OCI-LY7 (cell line): ENCODE measurements around the gene CDKAL1. TPM values are rescaled to one million over a fixed set of nuclear protein-coding genes. Genes with fewer than 3 reads are reported as not detected.
"Not testable (repeated sequence)": the region's sequence is repeated elsewhere in the genome, so short reads cannot be mapped to it uniquely, and the experiment has no call there.

Experiments used
- BruUV-seq: library from RNA; stranded (reverse); fragments of 400-500 nt; replicated peaks from 2 replicates; lab custom pipeline; 2021; lab: Mats Ljungman, UMichigan
- CTCF ChIA-PET: fragments of 300-600 bp; sonication (Branson Sonifier 250); formaldehyde crosslinking; loops from one replicate; lab custom pipeline; 2022; ENCODE audit warnings: antibody characterized with exemption; ENCODE audit not compliant: unreplicated experiment; lab: Charles Lee
- POLR2A ChIA-PET: fragments of 300-600 bp; sonication (Branson Sonifier 250); formaldehyde crosslinking; loops from one replicate; lab custom pipeline; 2022; ENCODE audit warnings: antibody characterized with exemption; lab: Charles Lee
- DNase-seq: peaks from one replicate; pipeline ENCODE4 v3.0.0-alpha.2; 2015; ENCODE audit warnings: low spot score
- H2AFZ ChIP-seq: fragments of 200-600 bp; sonication (generic), shearing (Covaris generic); 2 replicates; pipeline ENCODE4 v1.6.1; 2014; ENCODE audit warnings: mild to moderate bottlenecking, antibody characterized with exemption, low read length, moderate library complexity
- H3K27ac ChIP-seq: fragments of 200-600 bp; sonication (generic); 2 replicates; pipeline ENCODE4 v1.5.1; 2014; ENCODE audit warnings: mixed run types, low read depth, mild to moderate bottlenecking, moderate library complexity, low read length, inconsistent platforms; ENCODE audit not compliant: poor library complexity, severe bottlenecking
- H3K36me3 ChIP-seq: fragments of 200-600 bp; sonication (generic); 2 replicates; pipeline ENCODE4 v1.6.1; 2014; ENCODE audit warnings: mild to moderate bottlenecking, antibody characterized with exemption, low read length, moderate library complexity, mixed read lengths; ENCODE audit not compliant: insufficient read depth
- H3K4me1 ChIP-seq: fragments of 200-600 bp; sonication (generic); 2 replicates; pipeline ENCODE4 v1.5.1; 2014; ENCODE audit warnings: mild to moderate bottlenecking, low read length; ENCODE audit not compliant: insufficient read depth, poor library complexity, severe bottlenecking
- H3K4me2 ChIP-seq: fragments of 200-600 bp; sonication (generic); 2 replicates; pipeline ENCODE4 v1.6.1; 2014; ENCODE audit warnings: mild to moderate bottlenecking, low read length
- H3K4me3 ChIP-seq: fragments of 200-600 bp; sonication (generic); 2 replicates; pipeline ENCODE4 v1.5.1; 2014; ENCODE audit warnings: mild to moderate bottlenecking, low read depth, low read length; ENCODE audit not compliant: poor library complexity, severe bottlenecking
- H3K79me2 ChIP-seq: fragments of 200-600 bp; sonication (generic); 2 replicates; pipeline ENCODE4 v1.6.1; 2016; ENCODE audit warnings: low read depth, mild to moderate bottlenecking, low read length, moderate library complexity, mixed read lengths; ENCODE audit not compliant: insufficient read depth
- H3K9me2 ChIP-seq: fragments of 200-600 bp; sonication (generic); 2 replicates; pipeline ENCODE4 v1.6.1; 2016; ENCODE audit warnings: mild to moderate bottlenecking, low read length, mixed read lengths; ENCODE audit not compliant: insufficient read depth
- H3K9me3 ChIP-seq: fragments of 200-600 bp; sonication (generic); 2 replicates; pipeline ENCODE4 v1.6.1; 2014; ENCODE audit warnings: mild to moderate bottlenecking, mixed run types, low read length, mixed read lengths
- H4K20me1 ChIP-seq: fragments of 200-600 bp; sonication (generic); 2 replicates; pipeline ENCODE4 v1.6.1; 2014; ENCODE audit warnings: mild to moderate bottlenecking, antibody characterized with exemption, low read length, moderate library complexity, mixed read lengths; ENCODE audit not compliant: insufficient read depth
- CTCF ChIP-seq: fragments of 200-600 bp; sonication (generic); conservative IDR thresholded peaks from 2 replicates; pipeline ENCODE4 v1.5.1; 2014; ENCODE audit warnings: mild to moderate bottlenecking, antibody characterized with exemption, low read length, moderate library complexity, mixed read lengths
- EZH2phosphoT487 ChIP-seq: fragments of 200-600 bp; sonication (generic); IDR thresholded peaks from 2 replicates; pipeline ENCODE4 v1.6.1; 2018; ENCODE audit warnings: low read depth, borderline replicate concordance, mild to moderate bottlenecking, mixed run types, antibody characterized with exemption, low read length, moderate library complexity, mixed read lengths
- intact Hi-C: fragments of 100-400 bp; cut with micrococcal nuclease; formaldehyde crosslinking; loops from one replicate; pipeline ENCODE4 v1.10.0; 2022; ENCODE audit not compliant: unreplicated experiment
- total RNA-seq, 2 experiments: library from RNA; depleted of rRNA in 1 of 2; stranded (reverse); fragments of >200 nt in 1 of 2; shearing (Covaris generic) in 1 of 2; gene quantifications; 2 replicates each; pipeline ENCODE4 v1.2.3, GENCODE V29; 2014 to 2022

The CDKAL1 gene
- total RNA-seq, 2 experiments from 2014 or later = 19.9 to 21.1 TPM

- H3K79me2 ChIP-seq = no peaks in the 10 kb centered on the region
- POLR2A ChIA-PET = interaction anchor here (0.7 kb wide), 1 partner anchor 452 kb away, joined by 5 read pairs; no protein-coding TSS in a partner anchor
- no peaks in the 10 kb centered on the region for H3K9me2 ChIP-seq
- no peaks in the 10 kb centered on the region for H3K4me1 ChIP-seq
- CTCF ChIA-PET = no interaction called here
- intact Hi-C loops = no loop called here
- no peaks in the 10 kb centered on the region for H4K20me1 ChIP-seq
- TF ChIP-seq CTCF (no peak), EZH2phosphoT487 (no peak)
- H2AFZ ChIP-seq = no peak overlapping the region
- DNase-seq = no peak
- H3K27ac ChIP-seq = no peak overlapping the region
- H3K9me3 ChIP-seq = no peaks in the 10 kb centered on the region
- no TSS peak for BruUV-seq
- H3K4me2 ChIP-seq = no peak overlapping the region
- H3K36me3 ChIP-seq = no peaks in the 10 kb centered on the region
- H3K4me3 ChIP-seq = no peak overlapping the region
These were observed 557.2 kb downstream of the CDKAL1 start for GRCh38 chr6:21091411-21091810.

DNA sequence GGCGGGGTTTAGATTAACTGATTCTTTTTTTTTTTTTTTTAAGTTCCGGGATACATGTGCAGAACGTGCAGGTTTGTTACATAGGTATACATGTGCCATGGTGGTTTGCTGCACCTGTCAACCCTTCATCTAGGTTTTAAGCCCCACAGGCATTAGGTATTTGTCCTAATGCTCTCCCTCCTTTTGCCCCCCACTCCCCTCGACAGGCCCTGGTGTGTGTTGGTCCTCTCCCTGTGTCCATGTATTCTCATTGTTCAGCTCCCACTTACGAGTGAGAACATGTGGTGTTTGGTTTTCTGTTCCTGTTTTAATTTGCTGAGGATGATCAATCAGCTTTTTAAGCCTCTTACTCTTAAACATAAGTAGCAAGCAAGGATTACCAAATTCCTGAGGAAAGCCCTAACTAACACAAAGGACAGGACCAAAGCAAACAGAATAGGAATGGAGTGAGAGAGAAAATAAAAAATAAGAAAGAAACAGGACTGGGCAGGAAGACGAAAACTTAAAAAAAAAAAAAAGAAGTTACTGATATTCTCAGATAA is 558.0 kb downstream of the CDKAL1 start:
- H3K9me3 ChIP-seq, H2AFZ ChIP-seq, DNase-seq, H4K20me1 ChIP-seq, H3K4me1 ChIP-seq, H3K4me3 ChIP-seq, H3K27ac ChIP-seq, intact Hi-C loops, H3K36me3 ChIP-seq, H3K4me2 ChIP-seq, BruUV-seq, H3K9me2 ChIP-seq, H3K79me2 ChIP-seq, CTCF ChIA-PET: not testable (repeated sequence)
- POLR2A ChIA-PET = interaction anchor here (0.7 kb wide), 1 partner anchor 453 kb away, joined by 5 read pairs; no protein-coding TSS in a partner anchor

- H3K4me3 ChIP-seq = no peak overlapping the region
- intact Hi-C loops = no loop called here
- H3K9me2 ChIP-seq = no peaks in the 10 kb centered on the region
- DNase-seq = no peak
- no peak overlapping the region for H3K4me2 ChIP-seq
- ChIA-PET POLR2A (interaction anchor here (1.1 kb wide), 1 partner anchor 34 kb away, joined by 3 read pairs; no protein-coding TSS in a partner anchor), CTCF (no interaction called here)
- TF ChIP-seq CTCF (no peak), EZH2phosphoT487 (no peak)
- no TSS peak for BruUV-seq
- no peaks in the 10 kb centered on the region for H3K79me2 ChIP-seq
- H3K4me1 ChIP-seq = peaks cover 11% of the 10 kb centered on the region
- no peak overlapping the region for H3K27ac ChIP-seq
- no peak overlapping the region for H2AFZ ChIP-seq
- no peaks in the 10 kb centered on the region for H3K36me3 ChIP-seq
- no peaks in the 10 kb centered on the region for H4K20me1 ChIP-seq
- no peaks in the 10 kb centered on the region for H3K9me3 ChIP-seq
These were observed 561.2 kb downstream of the CDKAL1 start for GRCh38 chr6:21095462-21095861.
